SH-SY5Y (cell line): ENCODE measurements around the gene STH.

Source experiments
- GATA2 ChIP-seq: IDR thresholded peaks from 2 replicates; pipeline ENCODE4 v1.6.1; 2011; ENCODE audit warnings: mild to moderate bottlenecking, low read depth, low read length
- GATA3 ChIP-seq: IDR thresholded peaks from 2 replicates; pipeline ENCODE4 v1.6.1; 2011; ENCODE audit warnings: low read depth, mild to moderate bottlenecking, low read length, moderate library complexity

DNA sequence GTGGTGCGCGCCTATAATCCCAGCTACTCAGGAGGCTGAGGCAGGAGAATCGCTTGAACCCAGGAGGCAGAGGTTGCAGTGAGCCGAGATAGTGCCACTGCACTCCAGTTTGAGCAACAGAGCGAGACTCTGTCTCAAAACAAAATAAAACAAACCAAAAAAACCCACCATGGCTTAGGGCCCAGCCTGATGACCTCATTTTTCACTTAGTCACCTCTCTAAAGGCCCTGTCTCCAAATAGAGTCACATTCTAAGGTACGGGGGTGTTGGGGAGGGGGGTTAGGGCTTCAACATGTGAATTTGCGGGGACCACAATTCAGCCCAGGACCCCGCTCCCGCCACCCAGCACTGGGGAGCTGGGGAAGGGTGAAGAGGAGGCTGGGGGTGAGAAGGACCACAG is 1.4 kb upstream of the STH start:
- TF ChIP-seq GATA2 (no peak), GATA3 (no peak)
